GM12892 (cell line): ENCODE results near the gene COMMD7.

ENCODE experiments used
- POLR2A ChIP-seq: IDR thresholded peaks from 2 replicates; pipeline ENCODE4 v1.6.1; 2011; ENCODE audit warnings: low read depth, low read length, control low read depth
- POLR2AphosphoS5 ChIP-seq: IDR thresholded peaks from 2 replicates; pipeline ENCODE4 v1.6.1; 2011; ENCODE audit warnings: low read depth, low read length, control low read depth
- TAF1 ChIP-seq: IDR thresholded peaks from 2 replicates; pipeline ENCODE4 v1.6.1; 2011; ENCODE audit warnings: low read depth, mild to moderate bottlenecking, control low read depth, low read length, borderline replicate concordance

GRCh38 chr20:32780749-32781655 lies 37.7 kb upstream of the COMMD7 start:
- TF ChIP-seq POLR2AphosphoS5, result no peak
- no peak for TF ChIP-seq POLR2A
- TF ChIP-seq TAF1, result no peak
